Osteoblast (primary cell): ENCODE data around the gene SLC18A3. TPM values are rescaled to one million over a fixed set of nuclear protein-coding genes. Genes with fewer than 3 reads are reported as not detected.

Experiments used
- DNase-seq: peaks from one replicate; pipeline ENCODE4 v3.0.0; 2011; ENCODE audit warnings: low spot score, mixed read lengths; ENCODE audit not compliant: insufficient read length; ENCODE audit errors: missing footprints
- H2AFZ ChIP-seq: 2 replicates; pipeline ENCODE4 v1.6.0; 2011; ENCODE audit warnings: mild to moderate bottlenecking, low read length
- H3K27ac ChIP-seq: 2 replicates; pipeline ENCODE4 v1.5.1; 2011; ENCODE audit warnings: mild to moderate bottlenecking, low read depth, low read length, moderate library complexity
- H3K27me3 ChIP-seq: 2 replicates; pipeline ENCODE4 v1.6.0; 2012; ENCODE audit warnings: mild to moderate bottlenecking, control low read depth, inconsistent platforms, low read length, moderate library complexity; ENCODE audit not compliant: insufficient read depth
- H3K36me3 ChIP-seq: 2 replicates; pipeline ENCODE4 v1.5.1; 2011; ENCODE audit warnings: mild to moderate bottlenecking, low read length, control low read depth, moderate library complexity; ENCODE audit not compliant: insufficient read depth
- H3K4me1 ChIP-seq: 2 replicates; pipeline ENCODE4 v1.5.1; 2011; ENCODE audit warnings: mild to moderate bottlenecking, low read length, control low read depth, moderate library complexity; ENCODE audit not compliant: insufficient read depth
- H3K4me2 ChIP-seq: 2 replicates; pipeline ENCODE4 v1.6.0; 2011; ENCODE audit warnings: mild to moderate bottlenecking, low read length; ENCODE audit not compliant: insufficient read depth
- H3K4me3 ChIP-seq: fragments of 200-600 bp; sonication (generic); 3 replicates; pipeline ENCODE4 v1.5.1; 2012; ENCODE audit warnings: mild to moderate bottlenecking, low read length, inconsistent platforms; ENCODE audit not compliant: insufficient read depth
- H3K79me2 ChIP-seq: 2 replicates; pipeline ENCODE4 v1.6.0; 2012; ENCODE audit warnings: mild to moderate bottlenecking, low read length, control low read depth, inconsistent platforms; ENCODE audit not compliant: insufficient read depth
- H3K9me3 ChIP-seq: 2 replicates; pipeline ENCODE4 v1.5.1; 2011; ENCODE audit warnings: low read depth, low read length, control low read depth
- H4K20me1 ChIP-seq: 2 replicates; pipeline ENCODE4 v1.6.0; 2012; ENCODE audit warnings: mild to moderate bottlenecking, low read length, control low read depth; ENCODE audit not compliant: insufficient read depth
- total RNA-seq: library from RNA; depleted of rRNA; stranded (reverse); fragments of >200 nt; gene quantifications from 2 replicates; pipeline ENCODE4 v1.2.3, GENCODE V29; 2012
- TF ChIP-seq, protein P1 (sequence below): IDR thresholded peaks from 2 replicates; pipeline ENCODE4 v1.5.1; 2011; ENCODE audit warnings: mild to moderate bottlenecking, low read depth, low read length, moderate library complexity; ENCODE audit errors: extremely low read depth

The SLC18A3 gene
- total RNA-seq, 1 donor = not detected

GRCh38 chr10:49644035-49644646, 34.0 kb downstream of the SLC18A3 start:
- TF ChIP-seq, protein P1, sequence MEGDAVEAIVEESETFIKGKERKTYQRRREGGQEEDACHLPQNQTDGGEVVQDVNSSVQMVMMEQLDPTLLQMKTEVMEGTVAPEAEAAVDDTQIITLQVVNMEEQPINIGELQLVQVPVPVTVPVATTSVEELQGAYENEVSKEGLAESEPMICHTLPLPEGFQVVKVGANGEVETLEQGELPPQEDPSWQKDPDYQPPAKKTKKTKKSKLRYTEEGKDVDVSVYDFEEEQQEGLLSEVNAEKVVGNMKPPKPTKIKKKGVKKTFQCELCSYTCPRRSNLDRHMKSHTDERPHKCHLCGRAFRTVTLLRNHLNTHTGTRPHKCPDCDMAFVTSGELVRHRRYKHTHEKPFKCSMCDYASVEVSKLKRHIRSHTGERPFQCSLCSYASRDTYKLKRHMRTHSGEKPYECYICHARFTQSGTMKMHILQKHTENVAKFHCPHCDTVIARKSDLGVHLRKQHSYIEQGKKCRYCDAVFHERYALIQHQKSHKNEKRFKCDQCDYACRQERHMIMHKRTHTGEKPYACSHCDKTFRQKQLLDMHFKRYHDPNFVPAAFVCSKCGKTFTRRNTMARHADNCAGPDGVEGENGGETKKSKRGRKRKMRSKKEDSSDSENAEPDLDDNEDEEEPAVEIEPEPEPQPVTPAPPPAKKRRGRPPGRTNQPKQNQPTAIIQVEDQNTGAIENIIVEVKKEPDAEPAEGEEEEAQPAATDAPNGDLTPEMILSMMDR = no peak
- no peaks in the 10 kb centered on the region for H3K9me3 ChIP-seq
- no peak overlapping the region for H3K27ac ChIP-seq
- DNase-seq = no peak
- H3K79me2 ChIP-seq = no peaks in the 10 kb centered on the region
- H3K36me3 ChIP-seq = no peaks in the 10 kb centered on the region
- peaks cover 6% of the 10 kb centered on the region for H3K27me3 ChIP-seq
- H3K4me1 ChIP-seq = no peaks in the 10 kb centered on the region
- no peak overlapping the region for H3K4me3 ChIP-seq
- no peak overlapping the region for H3K4me2 ChIP-seq
- H4K20me1 ChIP-seq = no peaks in the 10 kb centered on the region
- no peak overlapping the region for H2AFZ ChIP-seq

GRCh38 chr10:49645417-49645816, 35.3 kb downstream of the SLC18A3 start:
- Histone ChIP-seq H3K4me1 (no peaks in the 10 kb centered on the region), H3K79me2 (no peaks in the 10 kb centered on the region), H3K9me3 (no peaks in the 10 kb centered on the region), H3K4me2 (no peak overlapping the region), H3K27me3 (peaks cover 1% of the 10 kb centered on the region), H3K4me3 (no peak overlapping the region), H4K20me1 (no peaks in the 10 kb centered on the region), H3K27ac (no peak overlapping the region), H2AFZ (no peak overlapping the region), H3K36me3 (no peaks in the 10 kb centered on the region)
- no peak for DNase-seq
- TF ChIP-seq, protein P1 = no peak

DNA sequence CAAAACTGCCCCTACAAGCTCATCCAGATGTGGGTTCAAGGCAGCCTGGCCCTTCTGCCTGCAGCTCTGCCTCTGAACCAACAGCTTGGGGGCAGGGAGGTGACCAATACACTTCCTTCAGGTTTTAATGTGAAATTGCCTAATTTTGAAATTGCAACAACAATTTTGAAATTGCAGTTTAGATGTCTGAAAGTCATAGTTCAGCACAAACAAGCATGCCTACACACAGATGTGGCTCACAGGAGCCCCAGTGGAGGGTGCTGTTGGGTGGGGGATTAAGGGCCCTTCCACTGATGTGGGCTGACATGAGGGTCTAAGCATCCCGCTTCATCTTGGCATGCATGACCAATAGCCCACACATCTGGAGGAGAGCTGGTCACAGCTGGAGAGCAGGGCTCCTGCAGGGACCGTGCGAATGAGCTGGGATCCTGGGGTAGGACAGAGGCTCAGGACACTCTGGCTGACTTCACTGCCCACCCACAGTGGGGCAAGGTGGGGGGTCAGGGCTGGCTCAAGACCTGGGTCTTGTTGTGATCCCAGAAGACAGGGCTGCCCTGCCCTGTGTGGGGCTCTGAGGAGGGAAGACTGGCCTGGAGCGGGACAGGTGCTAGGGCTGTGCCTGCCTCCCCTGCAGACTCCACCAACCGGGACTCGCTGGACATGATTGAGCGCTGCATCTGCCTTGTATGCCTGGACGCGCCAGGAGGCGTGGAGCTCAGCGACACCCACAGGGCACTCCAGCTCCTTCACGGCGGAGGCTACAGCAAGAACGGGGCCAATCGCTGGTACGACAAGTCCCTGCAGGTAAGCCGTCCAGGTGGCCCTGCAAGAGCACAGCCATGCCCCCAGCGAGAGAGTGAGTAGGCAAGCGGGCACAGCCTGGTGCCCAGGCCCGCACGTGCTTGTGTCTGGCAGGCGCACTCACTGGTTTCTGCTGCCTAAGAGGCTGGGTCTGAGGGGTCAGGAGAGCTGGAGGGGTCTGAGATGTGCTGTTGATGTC, 36.1 kb downstream of the SLC18A3 start:
- Histone ChIP-seq H3K4me2 (no peak overlapping the region), H3K9me3 (no peaks in the 10 kb centered on the region), H3K4me3 (no peak overlapping the region), H3K4me1 (no peaks in the 10 kb centered on the region), H3K27me3 (no peaks in the 10 kb centered on the region), H3K79me2 (no peaks in the 10 kb centered on the region), H3K36me3 (no peaks in the 10 kb centered on the region), H3K27ac (no peak overlapping the region), H4K20me1 (no peaks in the 10 kb centered on the region), H2AFZ (no peak overlapping the region)
- TF ChIP-seq, protein P1 = no peak
- no peak for DNase-seq

DNA sequence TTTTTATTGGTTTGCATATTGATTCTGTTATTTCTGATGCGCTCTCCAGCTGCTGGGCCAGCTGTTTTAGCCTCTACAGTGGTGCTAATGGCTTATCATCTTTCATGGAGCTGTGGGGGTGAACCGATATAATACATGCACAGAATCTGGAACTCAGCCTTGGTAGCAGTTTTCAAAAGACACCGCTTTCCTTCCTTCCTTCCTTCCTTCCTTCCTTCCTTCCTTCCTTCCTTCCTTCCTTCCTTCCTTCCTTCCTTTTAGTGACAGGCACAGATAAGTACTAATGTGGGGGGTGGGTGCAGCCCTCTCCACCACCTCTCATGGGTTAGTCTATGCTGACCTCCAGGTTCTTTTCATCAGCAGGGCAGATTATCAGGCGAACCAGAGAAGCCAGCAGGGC, 37.4 kb downstream of the SLC18A3 start:
- Histone ChIP-seq H3K27ac (no peak overlapping the region), H3K27me3 (no peaks in the 10 kb centered on the region), H3K9me3 (no peaks in the 10 kb centered on the region), H2AFZ (no peak overlapping the region), H3K4me2 (no peak overlapping the region), H3K36me3 (no peaks in the 10 kb centered on the region), H3K79me2 (no peaks in the 10 kb centered on the region), H3K4me1 (no peaks in the 10 kb centered on the region), H3K4me3 (no peak overlapping the region), H4K20me1 (no peaks in the 10 kb centered on the region)
- TF ChIP-seq, protein P1 = no peak
- DNase-seq = no peak
